GM12801 (cell line): ENCODE data around the gene CNTNAP2.

ENCODE experiments used
- TF ChIP-seq, protein P1 (sequence below): IDR thresholded peaks from one replicate; pipeline ENCODE4 v1.5.1; 2011; ENCODE audit warnings: control low read depth; ENCODE audit not compliant: insufficient read length; ENCODE audit errors: extremely low read depth

Gene CNTNAP2

DNA sequence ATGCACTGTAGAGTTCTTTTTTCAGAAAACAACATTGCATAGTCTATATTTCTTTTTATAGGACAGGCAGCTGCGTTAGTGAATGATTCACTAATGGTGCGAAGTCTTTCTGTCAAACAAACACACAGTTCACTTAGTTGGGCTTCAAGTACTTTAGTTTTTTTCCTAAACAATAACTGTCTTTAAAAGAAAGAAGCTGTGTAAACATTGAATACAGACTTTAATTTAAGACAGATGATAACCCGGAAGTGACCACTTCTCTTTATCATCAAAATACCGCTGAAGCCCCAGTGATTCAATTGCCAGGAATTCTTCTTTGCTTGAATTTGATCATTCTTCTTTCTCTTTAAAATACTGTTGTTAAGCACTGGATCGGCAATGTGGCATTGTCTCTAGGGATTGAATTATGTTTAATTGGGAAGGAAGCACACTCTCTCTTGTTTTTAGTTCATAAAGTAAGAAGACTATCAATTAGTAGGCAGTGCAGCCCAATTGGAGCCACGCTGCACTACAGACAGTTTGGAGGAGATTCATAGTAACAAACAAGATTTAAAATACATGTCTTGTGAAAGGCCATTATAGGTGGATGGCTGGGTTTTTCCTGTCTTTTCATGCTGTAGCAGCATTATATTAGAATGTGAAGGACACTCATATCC is 30.4 kb downstream of the CNTNAP2 start:
- TF ChIP-seq, protein P1, sequence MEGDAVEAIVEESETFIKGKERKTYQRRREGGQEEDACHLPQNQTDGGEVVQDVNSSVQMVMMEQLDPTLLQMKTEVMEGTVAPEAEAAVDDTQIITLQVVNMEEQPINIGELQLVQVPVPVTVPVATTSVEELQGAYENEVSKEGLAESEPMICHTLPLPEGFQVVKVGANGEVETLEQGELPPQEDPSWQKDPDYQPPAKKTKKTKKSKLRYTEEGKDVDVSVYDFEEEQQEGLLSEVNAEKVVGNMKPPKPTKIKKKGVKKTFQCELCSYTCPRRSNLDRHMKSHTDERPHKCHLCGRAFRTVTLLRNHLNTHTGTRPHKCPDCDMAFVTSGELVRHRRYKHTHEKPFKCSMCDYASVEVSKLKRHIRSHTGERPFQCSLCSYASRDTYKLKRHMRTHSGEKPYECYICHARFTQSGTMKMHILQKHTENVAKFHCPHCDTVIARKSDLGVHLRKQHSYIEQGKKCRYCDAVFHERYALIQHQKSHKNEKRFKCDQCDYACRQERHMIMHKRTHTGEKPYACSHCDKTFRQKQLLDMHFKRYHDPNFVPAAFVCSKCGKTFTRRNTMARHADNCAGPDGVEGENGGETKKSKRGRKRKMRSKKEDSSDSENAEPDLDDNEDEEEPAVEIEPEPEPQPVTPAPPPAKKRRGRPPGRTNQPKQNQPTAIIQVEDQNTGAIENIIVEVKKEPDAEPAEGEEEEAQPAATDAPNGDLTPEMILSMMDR, result no peak

DNA sequence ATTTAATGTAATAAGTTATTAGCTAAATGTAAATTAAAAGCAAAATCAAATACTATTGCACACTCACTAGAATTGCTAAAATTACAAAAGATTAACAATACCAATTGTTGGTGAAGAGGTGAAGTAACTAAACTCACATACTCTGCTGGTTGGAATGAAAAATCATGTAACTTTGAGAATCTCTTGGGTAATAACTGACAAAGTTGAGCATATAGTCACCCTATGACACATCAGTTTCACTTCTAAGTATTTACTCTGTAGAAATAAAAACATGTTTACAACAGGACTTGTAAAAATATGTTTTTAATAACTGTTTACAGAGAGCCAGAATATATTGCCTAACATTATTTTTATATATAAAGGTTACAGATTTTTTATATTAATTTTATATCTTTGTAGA is 33.6 kb downstream of the CNTNAP2 start:
- TF ChIP-seq, protein P1, result no peak

DNA sequence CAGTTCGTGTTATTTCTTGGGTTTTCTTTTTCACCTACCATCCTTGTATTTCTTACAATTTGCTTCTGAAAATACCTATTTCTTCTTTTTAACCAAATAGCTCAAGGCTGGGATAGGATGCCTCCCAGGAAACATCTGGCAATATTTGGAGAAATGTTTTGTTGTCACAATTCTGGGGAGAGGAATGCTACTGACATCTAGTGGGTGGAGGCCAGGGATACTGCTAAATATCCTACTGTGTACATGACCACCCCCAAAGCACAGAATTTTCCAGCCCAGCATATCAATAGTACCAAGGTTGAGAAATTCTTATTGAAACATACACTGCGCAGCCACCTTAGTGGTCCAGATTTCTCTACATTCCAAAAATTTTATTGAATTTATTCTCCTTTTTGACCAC is 55.5 kb downstream of the CNTNAP2 start:
- TF ChIP-seq, protein P1, result no peak

DNA sequence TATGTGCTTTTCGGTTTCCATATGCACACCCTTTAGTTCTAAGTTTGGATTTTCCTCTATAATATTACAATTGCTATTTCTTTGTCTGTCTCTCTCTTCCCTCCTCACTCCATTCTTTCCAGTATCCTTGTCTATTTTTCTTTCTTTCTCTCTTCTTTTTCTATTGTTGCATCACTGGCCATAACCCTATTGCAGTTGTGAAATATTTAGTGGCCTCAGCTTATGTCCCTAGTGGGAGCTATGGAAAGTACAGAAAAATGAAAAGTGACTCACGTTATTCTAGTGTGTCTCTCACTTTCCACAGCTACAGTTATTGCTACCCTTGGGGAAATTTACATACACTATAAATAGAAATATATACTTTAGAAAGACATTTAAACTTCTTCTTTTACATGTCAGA is 59.1 kb downstream of the CNTNAP2 start:
- TF ChIP-seq, protein P1, result no peak

DNA sequence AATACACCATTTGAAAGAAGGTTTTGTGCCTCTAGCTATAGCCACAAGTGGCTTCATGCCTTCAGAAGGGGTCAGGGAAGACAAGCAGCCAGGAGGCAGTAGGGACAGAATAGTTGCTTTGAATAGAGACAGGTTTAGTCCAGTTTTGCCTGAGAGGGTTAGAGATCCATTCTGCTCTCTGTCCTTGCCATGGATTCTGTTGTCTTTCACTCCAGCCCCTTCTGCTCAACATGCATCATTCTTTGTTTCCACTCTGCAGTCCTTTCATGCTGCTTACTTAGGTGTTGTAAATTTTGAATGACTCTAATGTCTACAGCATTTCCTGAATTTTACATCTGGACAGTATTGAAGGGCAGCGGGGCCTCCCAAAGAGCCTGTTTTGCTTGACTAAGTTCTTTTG is 60.3 kb downstream of the CNTNAP2 start:
- TF ChIP-seq, protein P1, result no peak

DNA sequence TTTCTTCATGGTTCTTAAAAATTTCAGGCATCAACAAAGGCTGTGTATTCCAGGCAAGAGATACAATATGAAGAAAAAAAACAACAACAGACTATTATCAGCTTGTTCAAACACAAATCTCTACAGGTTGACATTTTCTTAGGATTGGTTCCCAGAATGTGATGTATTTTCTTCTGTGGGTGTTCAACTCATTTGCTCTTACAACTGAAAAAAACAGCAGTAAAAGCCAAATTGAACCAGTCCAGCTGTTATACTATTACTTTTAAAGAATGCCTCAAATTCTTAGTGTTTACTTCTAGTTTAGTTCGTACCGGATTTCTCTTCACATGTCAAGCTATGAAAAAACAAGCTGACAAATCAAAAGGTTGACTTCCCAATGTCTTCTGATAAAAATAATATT is 60.7 kb downstream of the CNTNAP2 start:
- TF ChIP-seq, protein P1, result no peak

DNA sequence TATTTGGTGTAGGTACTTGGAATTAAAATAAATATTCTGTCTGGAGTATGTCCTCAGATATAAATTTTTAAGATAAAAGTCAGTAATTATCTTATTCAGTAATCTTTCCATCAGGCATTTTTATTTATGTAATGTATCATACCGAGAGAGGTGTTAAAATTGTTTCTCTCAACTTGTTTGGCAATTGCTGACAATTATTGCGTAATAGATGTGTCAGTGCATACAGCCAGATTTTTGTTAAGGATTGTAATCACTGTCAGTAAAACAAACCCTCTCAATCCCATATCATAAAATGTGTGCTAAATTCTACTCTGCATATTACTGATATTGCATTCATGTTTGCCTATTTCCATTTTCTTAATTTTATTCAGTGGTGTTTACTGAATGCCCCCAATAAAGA is 69.2 kb downstream of the CNTNAP2 start:
- TF ChIP-seq, protein P1, result no peak
